NCI-H510A treated with DMSO at 0.1 percent for 48 hours (cell line): Measurements from ENCODE around the gene SNCAIP.
"Not testable (repeated sequence)": the region's sequence is repeated elsewhere in the genome, so short reads cannot be mapped to it uniquely, and the experiment has no call there.

ENCODE experiments used
- DNase-seq: peaks from one replicate; lab custom pipeline; 2025; lab: John Stamatoyannopoulos, UW

SNCAIP gene

GRCh38 chr5:122314036-122314435, 2.0 kb downstream of the SNCAIP start:
- no peak for DNase-seq

DNA sequence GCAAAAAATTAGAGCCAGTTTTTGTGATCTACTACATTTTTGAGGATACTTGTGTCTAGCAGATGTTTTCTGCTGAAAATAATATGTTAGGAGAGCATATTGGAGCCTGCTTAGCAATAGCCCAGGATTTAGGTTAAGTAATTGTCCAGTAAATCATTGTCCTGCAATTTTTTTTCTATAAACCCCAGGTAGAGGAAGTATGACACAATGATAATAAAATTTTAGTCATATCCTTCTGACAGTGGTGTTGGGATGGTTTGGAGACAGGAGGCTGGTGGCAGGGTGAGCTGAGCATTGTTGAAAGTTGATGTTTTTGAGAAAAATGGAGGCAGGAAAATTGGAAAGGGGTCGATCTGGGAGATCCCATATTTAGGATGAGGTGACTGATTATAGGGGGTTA, 3.5 kb downstream of the SNCAIP start:
- no peak for DNase-seq

DNA sequence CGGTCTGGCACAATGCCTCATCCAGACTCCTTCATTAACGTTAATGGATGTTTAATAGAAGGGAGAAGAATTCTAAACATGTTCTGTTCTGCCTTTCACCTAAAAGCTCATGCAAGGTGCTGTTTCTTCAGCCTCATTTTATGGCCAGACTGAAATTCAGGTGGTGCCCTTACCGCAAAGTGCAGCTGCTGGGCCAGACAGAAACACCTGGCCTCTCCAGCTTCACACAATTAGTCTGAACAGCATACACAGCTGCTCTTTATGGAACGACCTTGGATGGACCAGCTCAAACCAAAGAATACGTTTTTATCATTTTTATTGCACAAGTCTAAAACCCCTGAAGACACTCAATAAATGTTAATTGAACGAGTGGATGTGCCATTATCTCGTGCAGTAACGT, 4.6 kb downstream of the SNCAIP start:
- peak; percentile 69 for DNase-seq

- peak; percentile 27 for DNase-seq
Observed at GRCh38 chr5:122319897-122320296, 7.9 kb downstream of the SNCAIP start.

- DNase-seq, result peak; percentile 20
Observed at GRCh38 chr5:122321921-122322320, 9.9 kb downstream of the SNCAIP start.

- peak; percentile 15 for DNase-seq
Observed at GRCh38 chr5:122322801-122323548, 10.9 kb downstream of the SNCAIP start.

GRCh38 chr5:122323738-122324137, 11.7 kb downstream of the SNCAIP start:
- DNase-seq, result no peak

GRCh38 chr5:122327110-122327509, 15.1 kb downstream of the SNCAIP start:
- peak; percentile 36 for DNase-seq

- no peak for DNase-seq
Observed at GRCh38 chr5:122330881-122331280, 18.8 kb downstream of the SNCAIP start.

DNA sequence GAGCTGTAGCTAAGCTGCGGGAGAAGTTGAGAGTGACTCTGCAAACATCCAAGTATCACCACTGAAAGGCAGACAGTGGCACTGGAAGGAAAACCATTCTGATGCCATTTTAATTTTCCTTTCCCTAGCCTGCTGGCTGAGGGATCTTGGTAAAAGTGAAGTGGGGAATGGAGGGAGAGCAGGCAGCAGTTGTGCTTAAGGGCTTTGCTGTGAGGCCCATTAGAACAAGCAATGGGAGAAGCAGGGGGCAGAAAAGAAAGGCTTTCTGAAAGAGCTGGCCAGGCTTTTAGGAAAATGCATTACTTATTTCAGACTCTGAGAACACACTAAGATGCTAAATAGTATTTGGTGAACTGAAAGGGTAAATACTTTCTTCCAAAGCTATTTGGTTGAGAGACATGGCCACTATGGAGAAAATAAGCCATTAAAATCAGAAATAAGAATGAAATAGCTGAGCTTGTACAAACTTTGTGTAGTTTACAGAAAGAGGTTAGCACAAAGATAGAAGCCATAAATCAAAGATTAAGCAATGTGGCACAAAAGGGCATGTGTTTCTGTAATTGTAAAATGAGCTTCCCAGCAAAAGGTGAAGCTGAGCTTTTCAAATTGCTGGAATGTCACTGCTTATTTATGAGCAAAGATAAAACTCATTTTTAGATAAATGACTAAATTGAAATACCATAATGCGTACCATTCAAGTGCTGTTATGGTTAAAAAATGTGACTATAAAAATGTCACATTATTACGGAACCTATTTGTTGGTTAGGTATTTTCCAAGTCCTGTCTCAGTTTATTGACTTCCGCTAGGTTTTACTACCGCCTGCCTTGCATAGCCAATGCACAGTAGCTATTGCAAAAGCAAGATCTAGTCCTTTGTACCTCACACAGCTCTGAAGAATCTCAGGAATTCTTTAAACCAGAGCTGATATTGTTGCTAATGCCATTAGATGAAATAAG, 20.8 kb downstream of the SNCAIP start:
- DNase-seq, result no peak

GRCh38 chr5:122333564-122333963, 21.5 kb downstream of the SNCAIP start:
- no peak for DNase-seq

GRCh38 chr5:122339591-122339990, 27.6 kb downstream of the SNCAIP start:
- no peak for DNase-seq

DNA sequence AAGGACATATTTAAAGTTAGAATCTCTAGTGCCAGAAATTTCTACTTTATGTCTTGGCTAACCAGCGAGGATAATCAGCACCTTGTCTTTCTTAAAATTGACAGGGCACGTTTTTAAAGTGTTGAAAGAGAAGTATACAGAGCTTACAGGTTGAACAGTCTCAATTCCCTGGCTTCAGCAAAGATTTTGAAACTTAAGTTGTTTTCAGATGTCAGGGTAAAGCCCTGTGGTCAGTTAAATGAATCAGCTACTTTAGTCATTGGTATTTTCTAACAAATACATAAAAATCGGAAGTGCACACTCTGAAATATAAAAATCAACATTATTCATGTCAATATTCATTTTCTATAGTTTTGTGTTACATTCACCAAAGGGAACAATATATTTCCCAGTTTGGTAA, 29.1 kb downstream of the SNCAIP start:
- DNase-seq, result no peak

GRCh38 chr5:122342256-122342655, 30.2 kb downstream of the SNCAIP start:
- DNase-seq, result no peak

- no peak for DNase-seq
Observed at GRCh38 chr5:122346897-122347581, 35.0 kb downstream of the SNCAIP start.

GRCh38 chr5:122350496-122350895, 38.5 kb downstream of the SNCAIP start:
- no peak for DNase-seq

DNA sequence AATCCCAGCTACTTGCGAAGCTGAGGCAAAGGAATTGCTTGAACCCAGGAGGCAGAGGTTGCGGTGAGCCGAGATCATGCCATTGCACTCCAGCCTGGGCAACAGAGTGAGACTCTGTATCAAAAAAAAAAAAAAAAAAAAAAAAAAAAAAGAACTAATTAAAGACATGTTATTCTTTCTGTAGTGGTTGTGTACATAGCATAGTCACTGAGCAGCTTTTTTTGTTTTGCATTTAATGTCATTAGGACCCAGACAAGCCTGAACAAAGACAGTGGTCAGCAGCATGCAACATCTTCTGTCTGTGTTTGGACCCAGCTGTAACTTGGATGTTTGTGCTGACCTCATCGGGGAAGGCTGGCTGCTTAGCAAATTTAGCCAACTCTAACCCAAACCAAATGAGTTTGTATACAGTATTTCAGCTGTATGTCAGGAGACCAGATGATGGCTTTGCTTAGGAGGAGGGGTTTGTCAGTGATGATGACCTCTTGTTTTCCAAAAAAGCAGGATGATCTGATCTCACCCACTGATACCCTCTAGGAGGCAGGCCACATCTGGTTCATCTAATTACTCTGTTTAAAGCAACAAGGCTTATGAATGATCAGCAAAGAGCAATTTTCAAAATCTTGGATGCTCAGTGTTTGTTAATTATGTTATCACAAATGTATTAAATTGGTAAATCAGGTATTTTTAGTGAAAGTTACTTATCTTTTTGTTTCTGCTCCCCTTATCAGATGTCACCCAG, 39.5 kb downstream of the SNCAIP start:
- DNase-seq, result no peak

GRCh38 chr5:122352331-122352730, 40.3 kb downstream of the SNCAIP start:
- no peak for DNase-seq

GRCh38 chr5:122353361-122353760, 41.3 kb downstream of the SNCAIP start:
- not testable (repeated sequence) for DNase-seq

- peak; percentile 14 for DNase-seq
Observed at GRCh38 chr5:122354293-122354692, 42.3 kb downstream of the SNCAIP start.

DNA sequence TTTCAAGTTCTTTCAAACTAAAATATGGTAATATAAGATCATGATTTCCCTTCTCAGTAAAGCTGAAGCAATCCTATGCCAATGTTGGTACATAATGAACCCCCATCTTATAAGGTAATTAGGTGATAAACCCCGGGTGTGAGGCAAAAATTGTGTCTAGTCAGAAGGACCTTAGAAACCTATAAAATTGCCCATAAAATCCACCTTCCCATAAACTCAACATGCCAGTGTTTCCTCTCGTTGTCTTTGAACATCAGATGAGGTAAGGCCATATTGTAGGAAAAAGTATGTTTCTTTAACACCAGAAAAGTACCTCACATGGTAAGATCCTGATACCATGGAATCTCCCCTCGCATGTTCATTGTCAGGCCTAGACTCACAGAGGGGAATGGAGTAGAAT, 43.3 kb downstream of the SNCAIP start:
- no peak for DNase-seq

GRCh38 chr5:122356855-122357254, 44.8 kb downstream of the SNCAIP start:
- DNase-seq, result no peak
